H1 (cell line): ENCODE data around the gene CD52. TPM values are rescaled to one million over a fixed set of nuclear protein-coding genes. Genes with fewer than 3 reads are reported as not detected.
A peak's percentile ranks its signal among the peaks of the same experiment; 100 is the strongest.

ENCODE experiments used
- CTCF ChIA-PET: fragments of 300-600 bp; sonication (Branson Sonifier 250); formaldehyde crosslinking; loops from one replicate; lab custom pipeline; 2021; ENCODE audit not compliant: partially characterized antibody; lab: Charles Lee
- POLR2A ChIA-PET: fragments of 300-600 bp; sonication (Branson Sonifier 250); formaldehyde crosslinking; loops from one replicate; lab custom pipeline; 2021; ENCODE audit warnings: inconsistent platforms; ENCODE audit not compliant: partially characterized antibody; lab: Charles Lee
- DNase-seq, 2 experiments: peaks; one replicate each; pipeline versions ENCODE4 v3.0.0 to v3.0.0-alpha.2; 2010 to 2022; ENCODE audit warnings: low spot score in 2 of 2, low read depth in 1 of 2, mixed read lengths in 1 of 2
- FAIRE-seq: peaks from 2 replicates; lab custom pipeline; 2011; peaks lifted over from hg19 to GRCh38; lab: Jason Lieb, UNC
- H2AFZ ChIP-seq: 2 replicates; pipeline ENCODE4 v1.8.1; 2012; ENCODE audit warnings: low read length, inconsistent platforms
- H2AK5ac ChIP-seq: 2 replicates; pipeline ENCODE4 v1.6.1; 2013; ENCODE audit warnings: low read depth, low read length
- H2BK120ac ChIP-seq: replicated peaks from 2 replicates; pipeline ENCODE3; 2013; ENCODE audit warnings: low read depth, low read length, inconsistent platforms
- H2BK12ac ChIP-seq: 2 replicates; pipeline ENCODE4 v1.6.1; 2013; ENCODE audit warnings: low read depth, low read length
- H2BK15ac ChIP-seq: 2 replicates; pipeline ENCODE4 v1.6.1; 2013; ENCODE audit warnings: low read length
- H2BK20ac ChIP-seq: 2 replicates; pipeline ENCODE4 v1.6.1; 2013; ENCODE audit warnings: low read length
- H2BK5ac ChIP-seq: 2 replicates; pipeline ENCODE4 v1.6.1; 2013; ENCODE audit warnings: low read depth, low read length
- H3K14ac ChIP-seq: 2 replicates; pipeline ENCODE4 v1.6.1; 2013; ENCODE audit warnings: inconsistent platforms; ENCODE audit not compliant: insufficient read length
- H3K18ac ChIP-seq: 2 replicates; pipeline ENCODE4 v1.6.1; 2013; ENCODE audit warnings: low read length; ENCODE audit errors: extremely low read depth
- H3K23ac ChIP-seq: 2 replicates; pipeline ENCODE4 v1.6.1; 2013; ENCODE audit warnings: inconsistent platforms; ENCODE audit not compliant: insufficient read length
- H3K23me2 ChIP-seq: 2 replicates; pipeline ENCODE4 v1.6.1; 2013; ENCODE audit warnings: low read depth, low read length
- H3K27ac ChIP-seq: 2 replicates; pipeline ENCODE4 v1.6.1; 2011; ENCODE audit warnings: low read depth, low read length, inconsistent platforms
- H3K27me3 ChIP-seq, 4 experiments: replicated peaks in 1 of 4; 1 replicate in 1 of 4; 2 replicates in 3 of 4; pipeline versions ENCODE4 v1.6.1 to v1.8.1; 2011 to 2013; ENCODE audit warnings: low read length in 3 of 4, mild to moderate bottlenecking in 3 of 4, inconsistent platforms in 2 of 4, mixed read lengths in 2 of 4, moderate library complexity in 1 of 4; ENCODE audit not compliant: control insufficient read depth in 3 of 4, insufficient read depth in 3 of 4; ENCODE audit errors: extremely low read depth in 1 of 4
- H3K36me3 ChIP-seq, 4 experiments: 2 replicates each; pipeline versions ENCODE4 v1.6.1 to v1.8.1; 2011 to 2013; ENCODE audit warnings: mild to moderate bottlenecking in 4 of 4, low read length in 3 of 4, moderate library complexity in 2 of 4, control low read depth in 1 of 4, inconsistent platforms in 1 of 4; ENCODE audit not compliant: insufficient read depth in 4 of 4, control insufficient read depth in 2 of 4
- H3K4ac ChIP-seq: replicated peaks from 2 replicates; pipeline ENCODE3; 2013; ENCODE audit warnings: low read length, low read depth, mixed read lengths, inconsistent platforms; ENCODE audit not compliant: insufficient read length
- H3K4me1 ChIP-seq, 4 experiments: replicated peaks in 1 of 4; 1 replicate in 1 of 4; 2 replicates in 3 of 4; pipeline versions ENCODE4 v1.6.1 to v1.8.1; 2011 to 2013; ENCODE audit warnings: low read length in 3 of 4, inconsistent platforms in 2 of 4, mixed read lengths in 1 of 4; ENCODE audit not compliant: insufficient read depth in 4 of 4, control insufficient read depth in 3 of 4
- H3K4me2 ChIP-seq, 2 experiments: 2 replicates each; pipeline versions ENCODE4 v1.6.1 to v1.8.1; 2011 to 2013; ENCODE audit warnings: low read depth in 2 of 2, low read length in 2 of 2, control low read depth in 1 of 2, inconsistent platforms in 1 of 2, mild to moderate bottlenecking in 1 of 2; ENCODE audit not compliant: insufficient read depth in 1 of 2
- H3K4me3 ChIP-seq, 4 experiments: fragments of 200-600, 300-600 bp in 1 of 4; sonication (generic), shearing (Covaris generic), sonication (Bioruptor Twin) in 1 of 4; 2 replicates each; pipeline versions ENCODE4 v1.5.1 to v1.8.1; 2011 to 2016; ENCODE audit warnings: low read length in 4 of 4, low read depth in 3 of 4, control low read depth in 2 of 4, inconsistent platforms in 2 of 4, mild to moderate bottlenecking in 2 of 4, mixed read lengths in 1 of 4, moderate library complexity in 1 of 4; ENCODE audit not compliant: insufficient read depth in 2 of 4; ENCODE audit errors: extremely low read depth in 1 of 4
- H3K56ac ChIP-seq: replicated peaks from 2 replicates; pipeline ENCODE3; 2013; ENCODE audit warnings: low read depth, mild to moderate bottlenecking, mixed read lengths, low read length, inconsistent platforms; ENCODE audit not compliant: insufficient read length
- H3K79me1 ChIP-seq: 2 replicates; pipeline ENCODE4 v1.6.1; 2013; ENCODE audit warnings: low read depth, low read length, control low read depth
- H3K79me2 ChIP-seq, 2 experiments: 2 replicates each; pipeline versions ENCODE4 v1.6.1 to v1.8.1; 2012 to 2013; ENCODE audit warnings: low read length in 2 of 2, mild to moderate bottlenecking in 2 of 2, inconsistent platforms in 1 of 2; ENCODE audit not compliant: insufficient read depth in 2 of 2, control insufficient read depth in 1 of 2
- H3K9ac ChIP-seq, 4 experiments: replicated peaks in 1 of 4; 1 replicate in 1 of 4; 2 replicates in 3 of 4; pipeline versions ENCODE4 v1.6.1 to v1.8.1; 2011 to 2013; ENCODE audit warnings: low read depth in 3 of 4, low read length in 3 of 4, control low read depth in 2 of 4, mild to moderate bottlenecking in 2 of 4, moderate library complexity in 2 of 4, inconsistent platforms in 1 of 4; ENCODE audit errors: extremely low read depth in 1 of 4
- H3K9me3 ChIP-seq, 2 experiments: 2 replicates each; pipeline versions ENCODE4 v1.6.1 to v1.8.1; 2012 to 2013; ENCODE audit warnings: mild to moderate bottlenecking in 2 of 2, moderate library complexity in 2 of 2, control low read depth in 1 of 2, inconsistent platforms in 1 of 2, low read depth in 1 of 2, low read length in 1 of 2, mixed read lengths in 1 of 2; ENCODE audit not compliant: insufficient read depth in 2 of 2
- H4K20me1 ChIP-seq, 2 experiments: replicated peaks in 1 of 2; 2 replicates each; pipeline versions ENCODE3 to v1.8.1; 2011 to 2013; ENCODE audit warnings: inconsistent platforms in 2 of 2, low read length in 2 of 2, mild to moderate bottlenecking in 1 of 2; ENCODE audit not compliant: insufficient read depth in 2 of 2, control insufficient read depth in 1 of 2
- H4K5ac ChIP-seq: 2 replicates; pipeline ENCODE4 v1.6.1; 2013; ENCODE audit warnings: low read length, low read depth, mixed read lengths, inconsistent platforms; ENCODE audit not compliant: insufficient read length
- H4K8ac ChIP-seq: 2 replicates; pipeline ENCODE4 v1.8.0; 2013; ENCODE audit warnings: mild to moderate bottlenecking, moderate library complexity, low read length, inconsistent platforms; ENCODE audit not compliant: insufficient read depth; ENCODE audit errors: extremely low read depth
- H4K91ac ChIP-seq: replicated peaks from 2 replicates; pipeline ENCODE3; 2013; ENCODE audit warnings: low read length, mixed read lengths, inconsistent platforms; ENCODE audit not compliant: insufficient read length
- BACH1 ChIP-seq: IDR thresholded peaks from 2 replicates; pipeline ENCODE4 v1.6.1; 2012; ENCODE audit warnings: low read length, improper control_type of control experiment
- EZH2 ChIP-seq: fragments of 200-600 bp; sonication (generic); IDR thresholded peaks from 2 replicates; pipeline ENCODE4 v1.7.1; 2012; ENCODE audit warnings: low read depth, mild to moderate bottlenecking, moderate library complexity, low read length, inconsistent platforms; ENCODE audit not compliant: severe bottlenecking
- POU5F1 ChIP-seq: IDR thresholded peaks from 2 replicates; pipeline ENCODE4 v1.6.1; 2011; ENCODE audit warnings: low read depth, mild to moderate bottlenecking, low read length, moderate library complexity
- SUZ12 ChIP-seq: fragments of 200-600 bp; sonication (generic); IDR thresholded peaks from 2 replicates; pipeline ENCODE4 v1.6.1; 2012; ENCODE audit warnings: mild to moderate bottlenecking, inconsistent platforms, low read length, moderate library complexity, mixed read lengths
- WGBS, 2 experiments: shearing (Covaris generic) in 1 of 2; methylation state at CpG; one replicate each; pipeline versions ENCODE4 v1.1.6 to v1.1.7; 2013 to 2015; ENCODE audit warnings: low lambda C conversion rate in 2 of 2, mixed read lengths in 2 of 2, inconsistent platforms in 1 of 2, low coverage in 1 of 2, missing lambda C conversion rate in 1 of 2; ENCODE audit not compliant: insufficient replicate concordance in 2 of 2, insufficient coverage in 1 of 2, insufficient read length in 1 of 2; ENCODE audit errors: extremely low coverage in 1 of 2, missing lambda C conversion rate in 1 of 2; 5-methylcytosine and 5-hydroxymethylcytosine counted together
- polyA plus RNA-seq, 7 experiments: library from polyadenylated mRNA; depleted of rRNA in 3 of 7; stranded (reverse) in 5 of 7; unstranded in 2 of 7; fragments of >200 nt in 5 of 7; fragments of 200-250 nt in 2 of 7; gene quantifications; 1 replicate in 5 of 7; 2 replicates in 1 of 7; 4 replicates in 1 of 7; pipeline versions ENCODE4 v1.2.1 to v1.2.3, GENCODE V29; 2011 to 2013; ENCODE audit warnings: missing spikeins in 2 of 7, mixed read lengths in 2 of 7
- total RNA-seq: library from RNA; stranded (reverse); fragmentation: NEBNext Ultra II Directional; extraction: Animal tissue kit (Norgen Biotek cat#: 25700); gene quantifications from 2 replicates; pipeline ENCODE4 v1.2.1, GENCODE V29; 2021
- TF ChIP-seq, protein P1 (sequence below): IDR thresholded peaks from 2 replicates; pipeline ENCODE4 v1.6.1; 2011; ENCODE audit warnings: low read length, improper control_type of control experiment

CD52 gene
- total and polyA plus RNA-seq, 2 of the 8 experiments (the other 6 are each of a cell fraction or from before 2014, with no cell fraction given), result 2.4 to 3.1 TPM

DNA sequence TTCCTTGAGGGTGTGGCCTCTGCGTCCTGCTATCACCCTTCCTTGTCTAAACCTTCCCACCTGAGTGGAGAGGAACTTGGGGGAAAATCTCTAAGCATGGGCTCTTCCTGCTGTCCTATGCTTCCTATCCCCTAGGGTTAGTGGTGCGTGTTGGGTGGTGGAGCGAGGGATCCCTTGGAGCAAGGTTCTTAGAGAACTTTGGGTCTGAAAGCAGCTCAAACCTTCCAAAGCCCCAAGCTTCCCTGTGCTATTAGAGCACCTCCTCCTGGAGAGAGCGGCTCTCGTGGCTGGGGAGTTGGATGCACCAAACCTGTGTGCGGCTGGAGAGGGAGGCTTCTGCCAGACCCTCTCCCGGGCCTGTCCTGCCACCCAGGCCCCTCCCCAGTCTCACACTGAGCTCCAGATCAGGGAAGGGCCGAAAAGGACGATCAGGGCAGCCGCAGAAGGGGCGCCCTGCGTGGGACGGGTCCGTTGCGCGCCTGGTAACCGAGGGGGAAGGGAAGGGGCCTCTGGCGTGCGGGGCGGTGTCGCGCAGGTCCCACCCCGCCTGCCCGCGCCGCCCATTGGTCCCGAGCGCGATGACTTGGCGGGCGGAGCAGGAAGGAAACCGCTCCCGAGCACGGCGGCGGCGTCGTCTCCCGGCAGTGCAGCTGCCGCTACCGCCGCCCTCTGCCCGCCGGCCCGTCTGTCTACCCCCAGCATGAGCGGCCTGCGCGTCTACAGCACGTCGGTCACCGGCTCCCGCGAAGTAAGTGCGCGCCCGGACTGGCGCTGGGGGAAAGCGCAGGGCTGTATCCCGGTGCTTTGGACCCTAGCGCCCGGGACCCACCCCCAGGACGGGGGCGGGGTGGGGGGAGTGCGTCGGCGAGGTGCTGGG, 38.1 kb upstream of the CD52 start, which contains the start of gene SH3BGRL3:
Gene SH3BGRL3, plus strand, starts transcription at position 631 of the 877 bp plus-strand sequence. Its CDS starts 70 bp downstream, at position 701.
- Histone ChIP-seq H3K9me3 (no peaks in the 10 kb centered on the region), H2BK20ac (no peak within 1 kb of the TSS), H3K23me2 (peaks cover 9% of the 10 kb centered on the region; the same call in 1 of the 2 replicates), H3K18ac (peak within 1 kb of the TSS; percentile 80), H3K14ac (no peak within 1 kb of the TSS), H2AFZ (no peak within 1 kb of the TSS), H4K8ac (peak within 1 kb of the TSS; percentile 84), H2BK5ac (peak within 1 kb of the TSS; percentile 73; the same call in 1 of the 2 replicates), H3K56ac (peak within 1 kb of the TSS; percentile 74), H3K27ac (peak within 1 kb of the TSS; percentile 26; the same call in 1 of the 2 replicates), H3K27me3 (no peaks in the 10 kb centered on the region), H3K9ac (peak within 1 kb of the TSS in 3 of 4 experiments; percentile 50 to 54 (median 53); a peak in 5 of 7 replicates), H3K4me2 (peak within 1 kb of the TSS; percentile 60 to 88), H2BK12ac (no peak within 1 kb of the TSS), H4K20me1 (peaks cover 6 to 17% of the 10 kb centered on the region in 2 experiments), H3K36me3 (peaks cover 18 to 26% (median 23%) of the 10 kb centered on the region in 4 experiments), H3K4me3 (peak within 1 kb of the TSS; percentile 64 to 69 (median 64)), H3K79me1 (no peaks in the 10 kb centered on the region), H2BK15ac (peak within 1 kb of the TSS; percentile 88; the same call in 1 of the 2 replicates), H2BK120ac (no peak within 1 kb of the TSS), H3K23ac (no peak within 1 kb of the TSS), H3K4ac (peak within 1 kb of the TSS; percentile 79), H3K4me1 (peaks cover 10 to 34% (median 21%) of the 10 kb centered on the region in 4 experiments), H4K91ac (peak within 1 kb of the TSS; percentile 15), H3K79me2 (peaks cover 0 to 5% of the 10 kb centered on the region in 2 experiments; a peak in 1 of 4 replicates), H2AK5ac (no peak within 1 kb of the TSS; the same call in 1 of the 2 replicates), H4K5ac (peak within 1 kb of the TSS; percentile 82)
- ChIA-PET CTCF (interaction anchor here (0.6 to 39.7 kb wide), 21 partner anchors 9 to 320 kb away, joined by 3 to 1530 read pairs (median 4); partner anchors contain the start of genes CATSPER4, CD52, CEP85 and CNKSR1), POLR2A (interaction anchor here (0.6 to 4.0 kb wide), 25 partner anchors 9 to 209 kb away, joined by 3 to 27 read pairs (median 4); partner anchors contain the start of genes CATSPER4, CD52, CNKSR1 and HMGN2)
- 3% methylated on average over 55 of the region's 66 CpGs; no CpG with 5 or more reads in 1 of the 2 experiments for WGBS, 2 experiments
- FAIRE-seq (no peak), DNase-seq (peak in 1 of 2 experiments; percentile 85)
- TF ChIP-seq SUZ12, result no peak
- TF ChIP-seq POU5F1, result no peak
- TF ChIP-seq, protein P1, sequence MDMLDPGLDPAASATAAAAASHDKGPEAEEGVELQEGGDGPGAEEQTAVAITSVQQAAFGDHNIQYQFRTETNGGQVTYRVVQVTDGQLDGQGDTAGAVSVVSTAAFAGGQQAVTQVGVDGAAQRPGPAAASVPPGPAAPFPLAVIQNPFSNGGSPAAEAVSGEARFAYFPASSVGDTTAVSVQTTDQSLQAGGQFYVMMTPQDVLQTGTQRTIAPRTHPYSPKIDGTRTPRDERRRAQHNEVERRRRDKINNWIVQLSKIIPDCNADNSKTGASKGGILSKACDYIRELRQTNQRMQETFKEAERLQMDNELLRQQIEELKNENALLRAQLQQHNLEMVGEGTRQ, result no peak
- no peak for TF ChIP-seq EZH2
- TF ChIP-seq BACH1, result peak; percentile 33; the same call in 1 of the 2 replicates
